Measurements from ENCODE around the gene TMIE. TPM values are rescaled to one million over a fixed set of nuclear protein-coding genes. Genes with fewer than 3 reads are reported as not detected.

TMIE gene
- polyA plus RNA-seq, 1 donor (not counting 4 experiments of a cell fraction or from before 2014, with no cell fraction given), result 0.07 TPM

DNA sequence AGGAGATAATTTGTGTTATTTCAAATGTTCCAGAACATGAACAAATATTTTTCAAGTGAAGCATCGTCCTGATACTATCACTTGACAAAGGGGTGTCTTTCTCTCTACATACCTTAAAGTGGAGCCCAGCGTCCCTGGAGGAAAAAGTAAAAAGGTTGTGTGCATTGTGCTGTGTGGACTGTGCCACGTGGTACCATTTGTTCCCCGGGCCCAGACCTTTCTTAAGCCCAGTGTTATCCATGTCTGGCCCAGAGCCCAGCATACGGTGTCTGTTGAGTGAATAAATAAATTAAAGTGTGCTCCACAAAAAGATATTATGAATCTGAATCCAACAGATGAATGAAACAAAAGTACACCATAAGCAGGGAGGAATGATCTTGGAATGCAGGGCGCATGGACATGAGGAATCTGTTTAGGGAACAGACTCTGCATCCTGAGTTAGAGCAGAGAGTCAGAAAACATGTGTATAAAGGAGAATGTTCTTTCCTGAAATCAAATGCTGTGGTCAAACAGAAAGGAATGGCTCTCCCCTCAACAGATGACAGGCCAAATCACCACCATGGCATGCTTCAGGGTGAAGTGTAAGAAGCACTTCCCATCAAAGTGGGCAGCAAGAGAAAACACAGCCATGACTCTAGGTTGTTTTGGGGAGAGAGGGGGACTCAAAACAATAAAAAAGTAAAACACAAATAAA lies 24.6 kb downstream of the TMIE start:
- TF ChIP-seq, protein P1, sequence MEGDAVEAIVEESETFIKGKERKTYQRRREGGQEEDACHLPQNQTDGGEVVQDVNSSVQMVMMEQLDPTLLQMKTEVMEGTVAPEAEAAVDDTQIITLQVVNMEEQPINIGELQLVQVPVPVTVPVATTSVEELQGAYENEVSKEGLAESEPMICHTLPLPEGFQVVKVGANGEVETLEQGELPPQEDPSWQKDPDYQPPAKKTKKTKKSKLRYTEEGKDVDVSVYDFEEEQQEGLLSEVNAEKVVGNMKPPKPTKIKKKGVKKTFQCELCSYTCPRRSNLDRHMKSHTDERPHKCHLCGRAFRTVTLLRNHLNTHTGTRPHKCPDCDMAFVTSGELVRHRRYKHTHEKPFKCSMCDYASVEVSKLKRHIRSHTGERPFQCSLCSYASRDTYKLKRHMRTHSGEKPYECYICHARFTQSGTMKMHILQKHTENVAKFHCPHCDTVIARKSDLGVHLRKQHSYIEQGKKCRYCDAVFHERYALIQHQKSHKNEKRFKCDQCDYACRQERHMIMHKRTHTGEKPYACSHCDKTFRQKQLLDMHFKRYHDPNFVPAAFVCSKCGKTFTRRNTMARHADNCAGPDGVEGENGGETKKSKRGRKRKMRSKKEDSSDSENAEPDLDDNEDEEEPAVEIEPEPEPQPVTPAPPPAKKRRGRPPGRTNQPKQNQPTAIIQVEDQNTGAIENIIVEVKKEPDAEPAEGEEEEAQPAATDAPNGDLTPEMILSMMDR (optimal IDR thresholded peaks at IDR 0.05 in 1 of 3, IDR thresholded peaks at IDR 0.05 in 1 of 3, conservative IDR thresholded peaks at IDR 0.05 in 1 of 3; ENCODE audit: extremely low read depth in 1 of 3, insufficient read depth in 2 of 3, low read length in 3 of 3), result no peak
- TF ChIP-seq EZH2 (IDR thresholded peaks at IDR 0.05; ENCODE audit: low read length), result no peak
- no peak overlapping the region for H3K4me2 ChIP-seq (ENCODE audit: control insufficient read depth, extremely low read depth, insufficient read depth, low read depth, low read length)
- no peaks in the 10 kb centered on the region for H3K9me1 ChIP-seq (ENCODE audit: control insufficient read depth, extremely low read depth, insufficient read depth, low read length)
- H3K79me2 ChIP-seq (ENCODE audit: control insufficient read depth, insufficient read depth, low read length), result no peaks in the 10 kb centered on the region
- H3K27ac ChIP-seq (ENCODE audit: control insufficient read depth, insufficient read depth, low read length), result no peak overlapping the region
- no peak overlapping the region for H3K9ac ChIP-seq (ENCODE audit: control insufficient read depth, extremely low read depth, insufficient read depth, low read length)
- no peak overlapping the region for H3K4me3 ChIP-seq (ENCODE audit: control insufficient read depth in 2 of 3, extremely low read depth in 1 of 3, insufficient read depth in 2 of 3, low read depth in 1 of 3, low read length in 3 of 3)
- H3K36me3 ChIP-seq (ENCODE audit: control insufficient read depth in 2 of 2, extremely low read depth in 1 of 2, insufficient read depth in 2 of 2, low read length in 2 of 2), result no peaks in the 10 kb centered on the region
- dilution Hi-C loops (cut with MboI; ENCODE audit: extremely low pct_ligation_motif_present, low sequenced_read_pairs), result no loop called here
- no peak for FAIRE-seq
- H4K20me1 ChIP-seq (ENCODE audit: control insufficient read depth, extremely low read depth, insufficient read depth, low read length), result no peaks in the 10 kb centered on the region
- no peaks in the 10 kb centered on the region for H3K9me3 ChIP-seq (ENCODE audit: control insufficient read depth, low read depth, low read length)
- no peaks in the 10 kb centered on the region for H3K4me1 ChIP-seq (ENCODE audit: control insufficient read depth, extremely low read depth, insufficient read depth, low read length)
- H3K27me3 ChIP-seq (ENCODE audit: control insufficient read depth, extremely low read depth, insufficient read depth, low read length), result peaks cover 4% of the 10 kb centered on the region
- H2AFZ ChIP-seq (ENCODE audit: control insufficient read depth, low read length), result no peak overlapping the region
- DNase-seq (ENCODE audit: low read depth, low spot score), result no peak

DNA sequence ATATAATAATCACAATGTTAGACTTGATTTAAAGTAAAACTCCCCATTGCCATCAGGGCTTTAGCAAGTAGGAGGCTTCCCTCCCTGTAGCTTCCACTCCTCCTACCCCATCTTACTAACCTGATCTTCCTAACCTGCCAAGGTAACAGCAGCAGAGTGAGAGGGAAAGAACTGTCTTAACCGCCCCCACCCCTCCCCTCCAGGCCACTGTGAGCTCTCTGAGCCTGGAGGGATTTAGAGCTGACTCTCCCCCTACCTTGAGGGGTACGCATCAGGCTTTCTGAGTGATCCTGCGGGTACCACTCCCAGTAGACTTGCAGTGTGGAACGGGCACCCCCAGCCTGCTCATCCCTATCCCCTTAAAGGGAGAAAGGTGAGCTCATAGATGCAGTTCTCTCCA lies 27.8 kb downstream of the TMIE start:
- H3K27ac ChIP-seq (ENCODE audit: control insufficient read depth, insufficient read depth, low read length), result no peak overlapping the region
- no peaks in the 10 kb centered on the region for H3K9me3 ChIP-seq (ENCODE audit: control insufficient read depth, low read depth, low read length)
- peaks cover 4% of the 10 kb centered on the region for H3K27me3 ChIP-seq (ENCODE audit: control insufficient read depth, extremely low read depth, insufficient read depth, low read length)
- no peaks in the 10 kb centered on the region for H3K36me3 ChIP-seq (ENCODE audit: control insufficient read depth in 2 of 2, extremely low read depth in 1 of 2, insufficient read depth in 2 of 2, low read length in 2 of 2)
- H3K9ac ChIP-seq (ENCODE audit: control insufficient read depth, extremely low read depth, insufficient read depth, low read length), result no peak overlapping the region
- TF ChIP-seq, protein P1 (optimal IDR thresholded peaks at IDR 0.05 in 1 of 3, IDR thresholded peaks at IDR 0.05 in 1 of 3, conservative IDR thresholded peaks at IDR 0.05 in 1 of 3; ENCODE audit: extremely low read depth in 1 of 3, insufficient read depth in 2 of 3, low read length in 3 of 3), result no peak
- no peak for TF ChIP-seq EZH2 (IDR thresholded peaks at IDR 0.05; ENCODE audit: low read length)
- H3K9me1 ChIP-seq (ENCODE audit: control insufficient read depth, extremely low read depth, insufficient read depth, low read length), result no peaks in the 10 kb centered on the region
- no peak overlapping the region for H3K4me3 ChIP-seq (ENCODE audit: control insufficient read depth in 2 of 3, extremely low read depth in 1 of 3, insufficient read depth in 2 of 3, low read depth in 1 of 3, low read length in 3 of 3)
- no peaks in the 10 kb centered on the region for H4K20me1 ChIP-seq (ENCODE audit: control insufficient read depth, extremely low read depth, insufficient read depth, low read length)
- dilution Hi-C loops (cut with MboI; ENCODE audit: extremely low pct_ligation_motif_present, low sequenced_read_pairs), result no loop called here
- no peaks in the 10 kb centered on the region for H3K79me2 ChIP-seq (ENCODE audit: control insufficient read depth, insufficient read depth, low read length)
- no peak for FAIRE-seq
- H2AFZ ChIP-seq (ENCODE audit: control insufficient read depth, low read length), result no peak overlapping the region
- no peaks in the 10 kb centered on the region for H3K4me1 ChIP-seq (ENCODE audit: control insufficient read depth, extremely low read depth, insufficient read depth, low read length)
- H3K4me2 ChIP-seq (ENCODE audit: control insufficient read depth, extremely low read depth, insufficient read depth, low read depth, low read length), result no peak overlapping the region
- DNase-seq (ENCODE audit: low read depth, low spot score), result no peak
